GM19455 (cell line): ENCODE results near the gene GALNT2.
A peak's percentile ranks its signal among the peaks of the same experiment; 100 is the strongest.

Source experiments
- ATAC-seq: cut with Tn5 transposase; IDR thresholded peaks from one replicate; pipeline ENCODE4 v1.9.1; 2021; ENCODE audit not compliant: unreplicated experiment

The GALNT2 gene

GRCh38 chr1:230050973-230051735, 15.9 kb upstream of the GALNT2 start:
- no peak for ATAC-seq

- no peak for ATAC-seq
These were observed 15.0 kb upstream of the GALNT2 start for GRCh38 chr1:230052018-230052417.

- ATAC-seq = no peak
These were observed 14.4 kb upstream of the GALNT2 start for GRCh38 chr1:230052665-230053064.

- ATAC-seq = no peak
These were observed 12.8 kb upstream of the GALNT2 start for GRCh38 chr1:230054092-230054749.

GRCh38 chr1:230056098-230056497, 10.9 kb upstream of the GALNT2 start:
- ATAC-seq = no peak

- no peak for ATAC-seq
These were observed 9.9 kb upstream of the GALNT2 start for GRCh38 chr1:230057100-230057499.

- no peak for ATAC-seq
These were observed 9.1 kb upstream of the GALNT2 start for GRCh38 chr1:230057681-230058565.

- ATAC-seq = no peak
These were observed 8.4 kb upstream of the GALNT2 start for GRCh38 chr1:230058626-230059025.

GRCh38 chr1:230061801-230062200, 5.2 kb upstream of the GALNT2 start:
- ATAC-seq = no peak

- ATAC-seq = no peak
These were observed 4.5 kb upstream of the GALNT2 start for GRCh38 chr1:230062521-230062920.

GRCh38 chr1:230064283-230064682, 2.8 kb upstream of the GALNT2 start:
- no peak for ATAC-seq

- ATAC-seq = no peak
These were observed 1.9 kb upstream of the GALNT2 start for GRCh38 chr1:230065161-230065560.

- ATAC-seq = no peak
These were observed 1.5 kb upstream of the GALNT2 start for GRCh38 chr1:230065571-230065970.

- no peak for ATAC-seq
These were observed 1.0 kb upstream of the GALNT2 start for GRCh38 chr1:230066031-230066430.

- peak; percentile 28 for ATAC-seq
These were observed 407 bp downstream of the GALNT2 start for GRCh38 chr1:230067419-230067870.

GRCh38 chr1:230067871-230068620, 1.0 kb downstream of the GALNT2 start:
- ATAC-seq = peak; percentile 3

- ATAC-seq = no peak
These were observed 1.5 kb downstream of the GALNT2 start for GRCh38 chr1:230068621-230068873.

GRCh38 chr1:230068952-230069684, 2.1 kb downstream of the GALNT2 start:
- ATAC-seq = no peak

- no peak for ATAC-seq
These were observed 2.8 kb downstream of the GALNT2 start for GRCh38 chr1:230069796-230070195.
